NCI-H345 treated with DMSO at 0.1 percent for 48 hours (cell line): ENCODE measurements around the gene C13orf46.
"Not testable (repeated sequence)": the region's sequence is repeated elsewhere in the genome, so short reads cannot be mapped to it uniquely, and the experiment has no call there.

ENCODE experiments used
- DNase-seq: peaks from one replicate; lab custom pipeline; 2025; ENCODE audit not compliant: unreplicated experiment; lab: John Stamatoyannopoulos, UW

Gene C13orf46

GRCh38 chr13:113913408-113913807, 60.5 kb downstream of the C13orf46 start:
- not testable (repeated sequence) for DNase-seq

DNA sequence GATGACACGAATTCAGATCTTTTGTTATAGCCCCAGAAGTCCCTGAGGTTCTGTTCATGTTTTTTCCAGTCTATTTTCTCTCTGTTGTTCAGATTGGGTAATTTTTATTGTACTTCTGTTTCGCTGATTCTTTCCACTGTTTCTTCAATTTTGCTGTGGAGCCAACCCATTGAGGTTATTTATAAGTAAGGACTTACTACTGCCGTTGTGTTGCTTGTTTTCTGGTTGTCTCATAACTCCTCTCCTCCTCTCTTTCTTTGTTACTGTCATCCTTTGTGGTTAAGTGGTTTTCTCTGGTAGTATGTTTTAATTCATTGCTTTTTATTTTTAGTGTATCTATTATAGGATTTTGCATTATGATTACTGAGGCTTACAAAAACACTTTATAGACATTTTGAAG, 61.3 kb downstream of the C13orf46 start:
- DNase-seq = no peak

DNA sequence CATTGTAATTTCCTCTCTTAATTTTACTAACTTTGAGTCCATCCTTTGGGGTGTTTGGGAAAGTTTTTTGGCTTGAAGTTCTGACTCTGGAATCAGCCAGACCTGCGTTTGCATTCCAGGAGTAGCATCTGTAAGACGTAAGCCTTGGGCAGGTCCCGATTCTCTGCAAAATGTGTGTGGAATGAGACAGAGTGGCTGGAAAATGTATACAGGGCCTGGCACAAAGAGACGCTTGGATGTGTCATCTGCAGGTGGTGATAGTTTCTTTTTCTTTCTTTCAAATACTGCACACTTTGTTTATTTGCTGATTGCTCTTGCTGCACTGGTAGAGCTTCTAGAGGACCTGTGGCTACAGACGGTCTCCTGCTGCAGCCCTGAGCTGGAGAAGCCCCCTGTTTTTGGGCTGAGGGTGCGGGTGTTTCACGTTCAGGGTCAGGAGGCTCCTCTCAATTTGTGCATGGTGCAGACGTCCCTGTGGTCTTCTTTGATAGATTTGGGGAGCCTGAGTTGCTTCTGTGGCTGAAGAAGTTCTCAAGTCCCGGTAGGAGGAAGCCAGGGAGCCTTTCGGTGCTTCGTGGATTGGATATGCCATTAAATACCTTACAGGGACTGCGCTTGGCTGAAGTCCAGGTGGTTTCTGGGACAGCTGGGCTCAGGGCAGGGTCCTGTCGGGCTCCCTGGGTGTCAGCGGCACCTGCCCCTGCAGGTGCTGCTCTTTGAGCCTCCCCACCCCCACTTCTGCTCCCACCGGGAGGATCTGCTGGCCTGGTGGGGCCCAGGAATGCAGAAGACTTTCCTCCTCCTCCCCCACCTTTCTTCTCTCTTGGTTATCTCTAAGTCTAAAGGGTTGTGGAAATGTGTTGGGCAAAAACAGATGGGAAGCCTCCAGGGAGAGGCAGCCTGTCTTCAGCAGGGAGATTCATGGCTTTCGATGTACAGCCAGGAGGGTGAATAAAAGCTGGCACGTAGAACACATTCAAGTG, 66.0 kb downstream of the C13orf46 start:
- DNase-seq = peak; percentile 91

DNA sequence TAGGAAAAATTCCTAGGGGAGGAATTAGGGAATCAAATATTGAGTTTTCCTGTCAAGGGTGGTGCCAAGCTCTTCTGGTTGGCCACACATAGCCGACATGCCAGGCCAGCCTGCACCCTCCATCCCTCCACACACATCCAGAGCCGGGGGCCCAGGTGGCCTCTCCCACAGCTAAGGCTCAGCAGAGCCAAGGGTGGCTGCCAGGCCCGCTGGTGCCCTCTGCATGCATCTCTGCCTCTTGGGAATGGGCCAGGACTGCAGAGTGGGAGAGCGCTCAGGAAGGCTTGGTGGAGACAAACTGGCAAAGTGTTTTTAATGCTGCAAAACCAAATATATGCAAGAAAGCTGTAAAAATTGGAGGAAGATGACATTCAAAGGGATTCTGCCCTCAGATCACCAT, 67.3 kb downstream of the C13orf46 start:
- DNase-seq = peak; percentile 4

DNA sequence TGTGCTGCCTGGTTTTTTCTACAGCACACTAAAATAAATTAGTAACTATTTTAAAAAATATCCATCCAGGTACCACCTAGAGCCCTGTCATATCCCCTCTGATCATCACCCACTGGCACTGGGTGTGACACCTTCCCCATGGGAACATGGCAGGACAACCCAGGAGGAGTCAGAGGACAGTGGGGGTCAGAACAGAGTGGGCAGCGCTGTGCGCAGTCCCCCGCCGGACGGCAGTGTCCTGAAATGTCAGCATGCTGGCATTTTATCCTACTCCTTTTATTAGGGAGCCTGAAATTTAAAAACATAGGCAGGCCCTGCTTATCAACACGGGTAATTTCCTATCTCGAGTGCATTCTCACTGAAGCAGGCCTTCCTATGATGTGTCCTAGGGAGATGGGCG, 67.9 kb downstream of the C13orf46 start:
- DNase-seq = no peak

- DNase-seq = no peak
Measured at GRCh38 chr13:113905018-113905417, 68.9 kb downstream of the C13orf46 start.

GRCh38 chr13:113904411-113904810, 69.5 kb downstream of the C13orf46 start:
- DNase-seq = no peak

DNA sequence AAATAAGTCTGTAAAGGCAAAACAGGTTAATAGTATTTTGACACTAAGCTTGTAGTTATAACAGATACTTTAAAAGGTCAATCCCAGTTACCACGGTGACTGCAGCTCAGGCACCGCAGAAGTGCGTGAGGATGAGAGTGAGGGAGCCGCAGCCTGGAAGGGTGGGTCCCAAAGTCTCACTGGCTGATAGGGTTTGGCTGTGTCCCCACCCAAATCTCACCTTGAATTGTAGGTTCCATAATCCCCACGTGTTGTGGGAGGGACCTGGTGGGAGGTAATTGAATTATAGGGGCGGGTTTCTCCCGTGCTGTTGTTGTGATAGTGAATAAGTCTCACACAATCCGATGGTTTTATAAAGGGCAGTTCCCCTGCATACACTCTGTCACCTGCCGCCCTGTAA, 70.0 kb downstream of the C13orf46 start:
- DNase-seq = no peak
